GM12873 (cell line): ENCODE results near the gene RPS6KA2.

ENCODE experiments used
- TF ChIP-seq, protein P1 (sequence below): IDR thresholded peaks from 2 replicates; pipeline ENCODE4 v1.5.1; 2012; ENCODE audit warnings: low read depth, mild to moderate bottlenecking, moderate library complexity, low read length, control low read depth; ENCODE audit not compliant: insufficient read depth; ENCODE audit errors: missing control alignments

RPS6KA2 gene

DNA sequence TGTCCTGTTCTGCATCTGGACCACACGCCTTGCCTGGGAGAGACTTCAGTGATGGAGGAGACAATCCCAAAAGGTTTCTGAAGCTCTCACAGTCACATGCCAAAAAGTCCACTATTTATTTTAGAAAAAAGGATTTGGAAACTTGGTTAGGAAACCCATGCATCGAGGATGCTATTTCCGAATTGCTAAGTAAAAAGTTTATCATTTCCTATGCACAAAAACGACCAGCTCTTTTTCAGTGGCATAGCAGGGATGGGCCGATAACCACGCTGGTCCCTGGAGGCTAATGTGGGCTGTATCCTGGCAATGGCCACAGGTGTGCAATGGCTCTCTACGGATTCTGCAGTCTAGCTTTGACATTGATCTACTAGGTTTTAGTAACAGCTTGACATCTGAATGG lies 74.5 kb downstream of the RPS6KA2 start:
- TF ChIP-seq, protein P1, sequence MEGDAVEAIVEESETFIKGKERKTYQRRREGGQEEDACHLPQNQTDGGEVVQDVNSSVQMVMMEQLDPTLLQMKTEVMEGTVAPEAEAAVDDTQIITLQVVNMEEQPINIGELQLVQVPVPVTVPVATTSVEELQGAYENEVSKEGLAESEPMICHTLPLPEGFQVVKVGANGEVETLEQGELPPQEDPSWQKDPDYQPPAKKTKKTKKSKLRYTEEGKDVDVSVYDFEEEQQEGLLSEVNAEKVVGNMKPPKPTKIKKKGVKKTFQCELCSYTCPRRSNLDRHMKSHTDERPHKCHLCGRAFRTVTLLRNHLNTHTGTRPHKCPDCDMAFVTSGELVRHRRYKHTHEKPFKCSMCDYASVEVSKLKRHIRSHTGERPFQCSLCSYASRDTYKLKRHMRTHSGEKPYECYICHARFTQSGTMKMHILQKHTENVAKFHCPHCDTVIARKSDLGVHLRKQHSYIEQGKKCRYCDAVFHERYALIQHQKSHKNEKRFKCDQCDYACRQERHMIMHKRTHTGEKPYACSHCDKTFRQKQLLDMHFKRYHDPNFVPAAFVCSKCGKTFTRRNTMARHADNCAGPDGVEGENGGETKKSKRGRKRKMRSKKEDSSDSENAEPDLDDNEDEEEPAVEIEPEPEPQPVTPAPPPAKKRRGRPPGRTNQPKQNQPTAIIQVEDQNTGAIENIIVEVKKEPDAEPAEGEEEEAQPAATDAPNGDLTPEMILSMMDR: no peak

GRCh38 chr6:166551754-166552495 lies 75.1 kb downstream of the RPS6KA2 start:
- TF ChIP-seq, protein P1: no peak

- TF ChIP-seq, protein P1: no peak
These were observed 80.4 kb downstream of the RPS6KA2 start for GRCh38 chr6:166546653-166547052.

GRCh38 chr6:166545156-166546034 lies 81.7 kb downstream of the RPS6KA2 start:
- TF ChIP-seq, protein P1: no peak

DNA sequence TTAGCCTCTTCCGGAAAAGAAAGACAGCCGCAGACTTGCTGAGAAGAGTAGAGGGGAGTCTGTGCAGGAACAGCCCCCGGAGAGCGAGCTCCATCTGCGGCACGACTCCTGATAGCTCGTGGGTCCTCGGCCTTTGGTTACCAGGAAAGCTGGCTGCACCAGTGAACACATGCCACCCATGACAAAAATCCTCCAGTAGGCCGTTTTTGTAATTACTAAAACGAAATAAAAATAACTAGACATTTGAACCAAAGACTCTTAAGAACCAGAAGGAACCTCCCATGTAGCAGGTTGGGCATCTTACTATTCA lies 82.8 kb downstream of the RPS6KA2 start:
- TF ChIP-seq, protein P1: no peak

DNA sequence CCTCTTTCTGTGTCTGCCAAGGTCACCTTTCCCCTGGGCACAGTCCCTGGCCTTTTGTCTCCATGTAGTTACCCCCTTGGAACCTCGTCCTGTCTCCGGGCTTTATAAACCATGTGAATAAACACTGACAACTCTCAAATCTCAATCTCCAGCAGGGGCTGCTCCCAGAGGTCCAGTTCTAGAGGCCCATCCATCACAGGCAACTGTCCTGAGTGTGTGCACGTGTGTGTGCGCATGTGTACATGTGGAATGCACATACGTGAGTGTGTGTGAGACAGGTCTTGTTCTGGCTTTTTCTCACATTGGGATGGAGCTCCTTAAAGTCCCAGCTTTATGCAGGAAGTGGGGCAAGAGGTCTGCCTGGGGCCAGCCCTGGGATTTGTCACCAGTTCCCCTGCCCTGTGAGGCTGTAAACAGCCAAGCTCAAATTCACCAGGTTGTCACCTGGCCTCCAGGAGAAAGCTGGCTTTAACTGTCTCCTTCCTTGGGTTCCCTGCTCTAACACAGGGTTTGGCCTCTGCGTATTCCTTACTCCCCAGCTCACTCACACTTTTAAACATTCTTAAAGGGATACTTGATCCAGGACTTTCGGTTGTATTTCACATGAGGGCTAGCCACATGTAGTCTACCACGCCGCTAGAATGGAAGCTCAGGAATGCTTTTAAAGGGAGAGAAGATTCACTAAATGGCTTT lies 83.3 kb downstream of the RPS6KA2 start:
- TF ChIP-seq, protein P1: no peak

GRCh38 chr6:166542580-166542912 lies 84.5 kb downstream of the RPS6KA2 start:
- TF ChIP-seq, protein P1: no peak
